NCI-H2107 treated with DMSO at 0.1 percent for 48 hours (cell line): ENCODE data around the gene PRDM10.

Source experiments
- DNase-seq: peaks from one replicate; lab custom pipeline; 2025; ENCODE audit not compliant: unreplicated experiment; lab: John Stamatoyannopoulos, UW

PRDM10 gene

DNA sequence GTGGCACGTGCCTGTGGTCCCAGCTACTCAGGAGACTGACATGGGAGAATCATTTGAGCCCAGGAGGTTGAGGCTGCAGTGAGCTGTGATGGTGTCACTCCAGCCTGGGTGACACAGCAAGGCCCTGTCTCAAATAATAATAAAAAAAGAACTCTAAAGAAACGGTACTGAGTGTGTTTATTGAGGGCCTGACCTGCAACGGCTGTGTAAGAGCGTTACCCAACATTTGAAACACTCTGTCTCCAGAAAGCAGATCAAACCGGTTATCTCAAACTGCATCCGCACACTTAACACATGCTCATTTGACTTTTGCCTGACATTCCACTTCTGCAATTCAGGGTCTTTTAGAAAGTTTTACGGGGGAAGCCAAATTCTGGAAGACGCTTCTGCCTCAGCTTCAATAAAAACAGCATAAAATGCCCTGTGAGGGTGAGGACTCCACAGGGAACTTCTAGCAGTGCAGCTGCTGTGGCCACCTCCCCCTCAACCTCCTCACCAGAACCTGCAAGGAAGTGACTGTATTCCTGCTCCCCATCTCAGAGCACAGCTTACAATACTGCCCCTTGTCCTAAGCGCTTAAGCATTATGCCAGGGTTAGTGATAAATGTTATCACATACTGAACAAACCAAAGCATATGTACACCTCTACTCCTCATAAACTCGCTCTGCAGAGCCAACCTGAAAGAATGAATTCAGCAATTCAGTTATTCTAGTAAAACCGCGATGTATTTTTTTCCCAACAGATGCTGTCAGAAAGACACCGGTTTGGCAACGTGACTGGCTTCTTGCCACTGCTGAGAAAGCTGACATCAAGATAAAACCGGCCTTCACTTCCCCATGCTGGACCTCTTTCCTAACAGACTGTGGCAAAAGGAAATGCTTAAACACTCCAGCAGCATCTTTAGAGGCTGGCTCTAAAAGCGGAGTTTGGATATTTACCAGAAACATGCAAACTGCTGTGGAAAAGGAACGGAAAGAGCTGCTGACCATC lies 52.2 kb downstream of the PRDM10 start:
- DNase-seq: no peak

DNA sequence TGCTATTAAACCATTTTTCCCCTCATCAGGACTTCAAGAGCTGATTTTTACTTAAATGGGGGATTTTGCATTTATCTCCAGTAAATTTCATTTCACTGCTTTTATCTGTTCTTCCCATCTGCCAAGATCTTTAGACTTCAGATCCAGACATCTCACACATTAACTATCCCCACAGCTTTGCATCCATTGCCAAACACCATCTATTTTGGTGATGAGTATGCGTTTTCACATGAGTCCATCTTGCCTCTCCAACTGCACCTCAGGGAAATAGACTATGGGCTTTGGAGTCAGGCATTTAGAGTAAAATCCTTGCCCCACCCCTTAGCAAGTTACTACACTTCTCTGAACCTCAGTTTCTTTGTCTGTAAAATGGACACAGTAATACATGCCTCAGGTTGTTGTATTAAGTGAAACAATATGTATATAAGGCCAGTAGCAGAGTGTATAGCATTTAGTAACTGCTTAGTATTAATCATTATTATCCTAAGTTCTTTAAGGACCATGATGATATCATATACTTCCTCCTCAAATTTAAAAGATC lies 53.6 kb downstream of the PRDM10 start:
- no peak for DNase-seq

DNA sequence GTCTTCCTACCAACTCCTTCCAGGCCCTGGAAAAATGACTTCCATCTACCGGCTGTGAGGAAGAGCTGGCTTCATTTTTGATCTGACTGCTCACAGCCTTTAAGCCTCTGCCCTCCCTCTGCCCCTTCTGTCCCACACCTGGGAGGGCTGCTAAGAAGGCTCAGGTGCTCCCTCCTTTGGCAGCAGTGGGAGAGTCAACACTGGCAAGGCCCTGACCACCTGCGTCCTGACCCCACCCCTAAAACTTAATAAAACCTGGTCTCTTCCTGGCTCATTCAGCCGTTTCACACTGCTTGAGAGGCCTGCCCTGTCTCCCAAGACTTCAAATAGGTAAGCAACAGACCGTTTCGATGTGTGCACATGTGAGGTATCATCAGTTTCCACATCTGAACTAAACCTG lies 55.2 kb downstream of the PRDM10 start:
- no peak for DNase-seq

DNA sequence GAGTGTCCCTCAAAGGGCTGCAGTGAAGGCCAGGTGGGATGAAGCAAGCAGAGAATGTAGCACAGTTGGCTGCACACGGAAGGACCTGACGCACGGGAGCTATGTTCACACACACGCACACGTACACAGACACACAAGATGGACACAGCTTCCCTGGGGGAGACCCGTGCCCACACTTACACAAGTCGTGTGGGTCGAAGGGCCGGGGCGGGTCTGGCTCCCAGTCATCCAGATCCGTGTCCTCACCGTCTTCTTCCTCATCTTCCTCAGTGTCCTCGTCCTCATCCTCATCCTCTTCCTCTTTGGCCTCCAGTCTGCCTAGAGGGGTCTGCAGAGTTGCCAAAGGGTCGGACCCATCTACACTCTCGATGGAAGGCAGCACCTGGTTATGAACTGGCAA lies 55.7 kb downstream of the PRDM10 start:
- no peak for DNase-seq

DNA sequence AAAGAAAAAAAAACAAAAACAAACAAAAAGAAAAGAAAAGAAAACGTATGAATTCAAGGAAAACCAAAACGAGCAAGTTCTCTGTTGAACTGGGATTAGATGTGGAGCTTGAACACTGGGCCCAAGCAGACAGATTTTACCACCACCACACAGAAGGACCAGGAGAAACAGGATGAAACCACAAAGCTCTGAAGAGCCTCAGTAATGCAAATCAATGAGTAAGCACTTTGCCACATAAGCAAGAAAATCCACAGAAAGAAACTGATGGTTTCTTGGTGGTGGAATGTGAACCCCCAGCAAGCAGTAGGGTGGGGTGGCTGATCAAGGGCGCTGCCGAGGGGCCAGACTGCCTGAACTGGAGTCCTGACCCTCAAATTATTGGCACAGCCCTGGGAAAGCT lies 56.4 kb downstream of the PRDM10 start:
- DNase-seq: no peak

DNA sequence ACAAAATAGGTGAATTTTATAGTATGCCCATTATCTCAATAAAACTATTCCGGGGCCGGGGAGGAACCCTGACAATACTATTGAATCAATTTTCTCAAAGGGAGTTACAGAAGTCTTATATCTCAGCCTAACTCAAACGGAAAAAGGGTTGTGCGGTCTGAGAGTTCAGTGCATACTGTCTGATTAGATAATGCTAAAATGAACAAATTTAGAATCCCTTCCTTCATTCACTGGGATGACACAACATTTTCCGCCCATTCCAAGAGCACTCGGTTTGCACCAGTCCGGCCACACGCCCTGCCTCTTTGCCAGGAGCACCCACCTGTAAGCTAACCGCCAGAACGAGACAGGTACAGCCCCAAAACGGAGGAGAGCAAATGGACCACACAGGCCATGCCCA lies 57.3 kb downstream of the PRDM10 start:
- no peak for DNase-seq

DNA sequence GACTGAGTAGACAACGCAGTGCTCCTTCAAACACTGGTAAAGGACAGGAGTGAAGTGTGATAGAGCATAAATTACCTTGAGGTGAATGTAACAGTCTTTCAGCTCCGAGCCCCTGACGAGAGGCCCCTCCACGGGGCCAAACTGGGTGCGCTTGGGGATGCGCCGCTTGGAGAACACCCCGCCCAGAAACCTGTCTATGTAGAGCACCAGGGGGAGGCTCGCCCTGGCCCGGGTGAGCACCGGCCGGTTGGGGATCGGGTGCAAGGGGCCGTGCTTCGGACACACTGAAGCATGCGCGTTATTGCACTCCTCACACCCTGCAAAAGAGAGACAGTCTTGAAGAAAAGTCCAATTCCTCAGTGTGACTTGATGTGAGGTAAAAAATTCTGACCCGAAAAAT lies 57.9 kb downstream of the PRDM10 start:
- no peak for DNase-seq

DNA sequence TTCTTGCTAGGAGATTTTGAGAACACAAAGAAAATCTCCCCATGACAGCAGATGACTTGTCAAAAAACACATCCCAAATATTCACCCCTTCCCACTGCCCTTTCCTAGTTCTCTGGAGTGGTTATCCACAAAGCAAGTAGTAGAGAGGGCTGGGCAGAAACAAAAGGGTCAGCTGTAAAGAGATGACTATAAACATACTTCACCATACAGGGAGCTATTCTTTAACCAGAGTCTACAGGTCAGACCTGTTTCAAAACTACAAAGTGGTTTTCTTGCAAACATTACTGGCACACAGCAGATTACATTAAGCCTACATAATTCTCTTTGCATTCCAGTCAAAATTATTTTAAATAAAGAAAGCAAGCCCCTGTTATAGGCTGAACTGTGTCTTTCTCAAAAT lies 59.6 kb downstream of the PRDM10 start:
- DNase-seq: no peak

DNA sequence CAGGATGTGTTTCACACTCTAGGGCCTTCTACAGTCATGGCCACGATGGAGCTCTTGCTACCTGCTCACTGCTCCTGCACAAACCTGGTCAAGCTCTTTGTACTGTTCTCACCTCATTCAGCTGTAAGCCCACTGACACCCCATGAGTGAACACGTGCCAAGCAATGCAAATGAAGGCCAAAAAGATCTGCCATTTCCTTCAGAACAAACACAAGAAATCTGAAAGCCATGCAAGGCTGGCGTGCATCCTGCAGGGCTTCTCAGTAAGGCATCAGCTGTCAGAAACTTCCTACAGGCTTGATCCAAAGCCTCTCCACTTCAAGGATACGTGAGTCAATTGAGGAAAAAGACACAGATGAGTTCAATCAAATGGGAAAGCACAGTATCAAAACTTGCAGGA lies 63.1 kb downstream of the PRDM10 start:
- no peak for DNase-seq

DNA sequence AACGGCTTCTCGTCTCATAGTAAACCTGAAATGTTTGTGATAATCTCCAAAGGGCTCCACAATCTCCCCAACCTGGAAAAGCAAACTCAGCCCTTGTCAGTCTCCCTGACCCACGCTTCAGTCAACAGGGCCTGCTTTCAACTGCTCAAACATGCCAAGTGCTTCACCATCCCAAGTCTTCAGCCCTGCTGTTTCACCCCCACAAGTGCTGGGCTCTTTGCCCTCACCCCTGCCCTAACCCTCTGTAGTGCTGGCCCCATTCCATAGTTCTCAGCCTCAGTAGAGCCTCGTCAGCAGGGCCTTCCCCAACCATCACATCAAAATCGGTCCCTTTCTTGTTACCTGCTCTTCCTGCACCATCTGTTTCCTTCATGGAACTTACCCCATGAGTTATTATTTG lies 63.9 kb downstream of the PRDM10 start:
- no peak for DNase-seq

DNA sequence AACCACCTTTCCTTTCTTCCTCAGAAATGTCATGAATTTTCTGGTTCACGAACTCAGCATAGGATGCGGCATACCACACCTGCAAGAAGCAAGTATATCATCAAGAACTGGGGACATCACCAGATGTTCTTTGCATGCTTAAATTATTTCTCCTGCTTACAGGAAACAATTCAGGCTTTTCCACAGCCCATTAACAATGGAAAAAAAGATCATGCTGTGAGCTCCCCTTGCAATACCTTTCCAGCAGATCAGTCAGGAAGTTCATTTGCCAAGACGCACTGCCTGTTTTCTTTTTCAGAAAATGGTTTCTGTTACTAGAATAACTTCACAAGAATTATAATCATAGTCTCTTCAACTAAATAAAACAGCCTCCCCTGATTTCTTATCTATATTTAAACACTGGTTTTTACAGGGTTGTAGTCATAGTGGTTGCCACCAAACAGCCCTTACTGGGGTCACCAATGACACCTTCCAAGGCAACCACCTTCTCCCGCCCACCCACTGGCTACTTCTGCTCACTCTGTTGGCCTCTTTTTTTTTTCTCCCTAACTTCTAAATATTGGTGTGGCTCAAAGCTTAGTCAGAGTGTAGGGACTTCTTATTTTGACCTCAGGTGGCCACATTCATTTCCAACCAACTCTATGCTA lies 64.9 kb downstream of the PRDM10 start:
- DNase-seq: peak; percentile 12

DNA sequence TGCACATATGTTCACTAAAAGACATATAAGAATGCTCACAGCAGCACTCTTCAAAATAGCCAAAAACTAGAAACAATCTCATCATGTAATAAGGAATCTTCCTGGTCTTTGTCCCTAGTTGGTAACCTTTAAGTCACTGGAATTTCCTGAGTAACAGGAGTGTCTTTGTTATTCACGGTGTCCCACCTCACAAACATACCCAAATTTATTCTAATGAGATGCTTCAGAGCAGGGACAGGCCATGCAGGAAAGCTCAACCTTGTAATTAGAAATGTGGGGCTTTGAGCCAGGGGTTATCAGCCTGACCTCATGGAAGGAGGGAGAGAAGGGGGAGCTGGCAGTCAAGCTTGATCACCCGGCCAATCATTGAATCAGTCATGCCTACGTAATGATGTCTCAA lies 66.9 kb downstream of the PRDM10 start:
- no peak for DNase-seq

DNA sequence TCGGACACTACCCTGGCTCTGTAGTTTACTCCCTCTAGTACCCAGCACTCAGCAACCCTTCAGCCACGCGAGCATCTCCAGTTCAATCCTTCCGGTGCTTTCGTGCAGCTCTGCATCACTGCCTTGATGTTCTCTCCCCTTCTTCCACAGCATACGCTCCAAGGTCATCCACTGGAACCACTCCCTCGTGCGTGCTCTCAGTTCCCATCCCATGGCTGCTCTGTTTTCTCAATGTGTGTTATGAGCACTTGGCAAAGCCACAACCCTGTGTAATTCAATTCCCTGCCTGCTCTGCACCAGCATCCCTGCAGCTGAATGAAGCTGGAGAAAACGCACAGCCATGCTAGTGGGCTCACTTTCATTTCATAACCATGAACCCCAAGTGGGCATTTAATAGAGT lies 68.7 kb downstream of the PRDM10 start:
- peak; percentile 50 for DNase-seq

DNA sequence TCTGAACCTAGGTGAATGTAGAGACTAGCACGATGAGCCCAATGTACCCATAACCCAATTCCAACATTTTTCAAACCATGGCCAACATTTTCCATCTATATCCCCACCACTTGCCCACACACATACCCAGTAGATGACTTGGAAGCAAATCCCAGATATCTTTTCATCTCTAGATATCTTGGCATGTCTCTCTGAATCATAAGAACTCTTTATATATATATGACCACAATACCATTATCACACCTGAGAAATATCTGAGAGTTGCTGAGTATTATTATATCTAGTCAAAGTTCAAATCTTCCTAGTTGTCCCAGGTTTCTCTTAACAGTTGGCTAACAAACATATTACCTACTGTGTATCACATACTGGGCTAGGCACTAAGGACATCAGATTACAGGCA lies 69.4 kb downstream of the PRDM10 start:
- DNase-seq: no peak

DNA sequence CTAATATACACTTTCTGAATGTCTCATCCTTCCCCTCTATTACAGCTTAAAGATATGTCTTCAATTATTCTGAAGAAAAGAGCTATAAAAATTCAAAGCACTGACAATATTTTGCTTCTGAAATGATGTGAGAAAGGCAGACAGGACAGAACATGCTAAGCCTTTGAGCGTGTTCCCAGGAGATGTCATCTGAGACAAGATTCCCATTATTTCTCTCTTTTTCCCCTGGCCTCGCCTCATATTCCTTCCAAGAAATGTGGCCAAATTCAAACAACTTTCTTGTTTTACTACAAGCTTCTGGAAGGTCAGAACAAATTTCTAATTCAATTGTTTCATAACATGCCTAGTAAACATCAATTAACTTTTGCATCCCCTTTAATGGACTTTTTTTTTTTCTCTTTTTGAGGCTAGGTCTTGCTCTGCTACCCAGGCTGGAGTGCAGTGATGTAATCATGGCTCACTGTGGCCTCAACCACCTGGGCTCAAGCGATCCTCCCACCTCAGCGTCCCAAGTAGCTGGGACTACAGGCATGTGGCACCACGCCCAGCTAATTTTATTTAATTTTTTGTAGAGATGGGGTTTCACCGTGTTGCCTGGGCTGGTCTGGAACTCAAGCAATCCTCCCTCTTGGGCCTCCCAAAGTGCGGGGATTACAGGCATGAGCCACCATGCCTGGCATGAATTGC lies 70.1 kb downstream of the PRDM10 start:
- DNase-seq: no peak

DNA sequence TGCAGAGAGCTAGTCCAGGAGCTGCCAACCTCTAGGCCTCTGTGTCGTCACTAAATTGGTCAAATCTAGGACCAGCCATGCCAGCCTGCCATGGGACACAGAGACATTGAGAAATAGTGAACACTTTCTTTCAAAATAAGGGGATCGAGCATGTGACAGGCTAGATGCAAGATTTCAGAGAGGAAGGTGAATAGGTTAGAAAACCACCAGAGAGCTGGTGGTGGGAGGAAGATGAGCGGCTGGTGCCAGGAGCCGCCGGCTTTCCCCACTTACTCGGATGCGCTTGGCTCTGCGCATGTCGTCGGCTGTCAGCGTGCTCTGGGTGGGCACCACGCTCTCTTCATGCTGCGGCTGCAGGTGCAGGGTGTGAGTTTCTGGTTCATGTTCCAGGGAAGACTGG lies 71.9 kb downstream of the PRDM10 start:
- no peak for DNase-seq

DNA sequence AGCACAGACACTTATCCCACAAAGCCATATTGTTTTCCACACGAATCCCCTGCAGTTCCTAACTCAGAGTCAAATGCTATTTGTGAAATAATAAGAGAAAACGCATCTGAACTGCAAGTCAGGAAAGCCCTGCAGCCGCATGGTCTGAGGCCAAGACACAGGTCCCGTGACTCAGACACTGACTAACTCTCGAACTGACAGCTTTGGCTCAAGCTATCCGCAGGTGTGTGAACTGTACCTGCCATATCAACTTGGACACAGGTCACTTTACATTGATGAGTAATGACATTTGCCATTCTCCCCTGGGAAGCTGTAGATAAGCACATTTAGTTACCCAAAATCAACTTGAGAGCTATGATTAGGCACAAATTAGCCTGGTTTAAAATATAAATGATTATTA lies 72.3 kb downstream of the PRDM10 start:
- DNase-seq: no peak

DNA sequence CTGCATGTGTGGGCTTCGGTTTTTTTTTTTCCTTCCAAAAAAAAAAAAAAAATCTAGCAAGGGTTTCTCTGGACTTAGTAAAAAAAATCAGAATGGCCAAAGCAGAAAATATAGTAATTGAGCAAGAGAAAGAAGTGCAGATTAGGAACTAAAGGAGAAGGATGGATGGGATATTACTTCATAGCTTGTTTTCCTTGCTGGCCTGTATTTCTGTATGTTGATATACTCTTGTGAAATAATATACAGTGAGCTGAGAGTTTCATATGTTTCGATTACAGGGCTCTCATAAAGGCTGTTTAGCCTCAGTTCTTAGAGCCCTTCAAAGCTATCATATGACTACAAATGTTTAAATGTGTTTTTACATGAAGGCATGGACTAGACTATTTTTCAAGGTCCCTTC lies 72.9 kb downstream of the PRDM10 start:
- DNase-seq: no peak

DNA sequence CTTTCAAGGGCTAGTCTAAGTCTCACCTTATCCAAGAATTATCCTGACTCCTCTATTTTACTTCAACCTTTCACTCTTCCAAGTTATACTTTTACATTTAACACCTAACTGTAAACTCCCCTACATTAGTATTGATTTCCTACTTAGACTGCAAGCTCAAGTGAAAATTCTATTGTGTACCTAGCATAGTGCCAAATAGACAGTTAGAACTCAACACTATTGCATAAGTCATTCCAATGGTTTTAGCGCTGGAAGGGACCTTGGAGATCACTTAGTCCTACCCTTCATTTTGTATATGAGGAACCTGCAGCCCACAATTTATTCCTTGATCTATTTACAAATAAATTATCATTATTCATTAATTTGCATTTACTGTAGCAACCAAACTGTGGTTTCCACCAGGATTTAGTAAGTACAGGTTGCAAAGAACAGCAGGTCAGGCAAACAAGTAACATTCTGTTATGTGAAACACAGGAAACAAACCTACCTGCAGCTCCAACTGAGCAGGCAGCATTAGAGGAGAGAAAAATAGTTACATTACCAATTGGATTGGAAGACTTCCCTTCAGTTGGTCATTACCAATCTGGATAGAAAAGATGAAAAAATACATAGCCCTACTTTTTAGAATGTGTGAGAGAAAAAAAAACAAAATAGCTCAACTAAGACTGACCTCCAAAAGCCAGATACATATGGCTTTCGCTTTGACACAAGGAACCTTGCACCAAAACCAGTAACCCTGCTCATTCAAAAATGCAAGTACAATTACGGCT lies 73.5 kb downstream of the PRDM10 start:
- no peak for DNase-seq

DNA sequence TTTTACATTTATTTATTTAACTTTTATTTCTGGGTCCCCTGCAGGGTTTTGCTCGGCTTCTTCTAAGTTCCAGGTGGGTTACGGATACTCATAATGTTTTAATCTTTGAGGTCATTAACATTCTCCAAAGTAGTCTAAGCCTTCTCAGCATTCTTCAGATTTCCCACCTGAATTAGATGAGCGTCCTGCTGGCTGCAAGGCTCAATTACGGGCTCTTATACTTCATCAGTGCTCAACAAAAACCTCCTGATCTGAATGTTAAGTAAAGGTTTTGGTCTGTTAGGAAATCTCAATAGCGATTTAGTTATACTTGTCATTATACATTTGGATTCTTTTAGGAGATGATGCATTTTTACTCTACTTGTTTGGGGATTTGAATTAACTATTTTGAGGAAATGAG lies 80.0 kb downstream of the PRDM10 start:
- DNase-seq: no peak

DNA sequence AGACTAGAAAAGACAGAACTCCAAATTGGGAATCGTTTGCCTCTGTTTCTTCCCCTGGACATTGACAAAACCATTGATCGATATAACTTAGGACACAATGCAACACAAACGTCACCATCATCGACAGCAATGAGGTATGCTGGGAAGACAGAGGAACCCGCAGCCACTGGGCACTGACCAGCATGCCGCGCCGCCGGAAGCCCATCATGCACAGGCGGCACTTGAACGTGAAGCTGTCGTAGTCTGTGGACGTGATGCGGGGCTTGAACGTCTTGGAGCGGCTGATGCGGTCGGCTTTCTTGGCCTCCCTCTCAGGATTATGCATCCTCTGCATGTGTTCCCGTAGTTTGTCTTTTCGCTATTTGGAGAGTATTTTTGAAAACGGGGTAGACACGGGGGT lies 84.3 kb downstream of the PRDM10 start:
- no peak for DNase-seq
